Sigmoid colon (tissue), 4 donors: ENCODE data around the gene CAND1.

Experiments used
- CTCF ChIP-seq, 4 experiments: fragments of 450-650 bp in 3 of 4; fragments of 200-600 bp in 1 of 4; IDR thresholded peaks; one replicate each; pipeline ENCODE4 v1.5.1; 2016 to 2019; ENCODE audit warnings: antibody characterized with exemption in 4 of 4, mild to moderate bottlenecking in 3 of 4, moderate library complexity in 2 of 4
- POLR2A ChIP-seq, 2 donors: fragments of 450-650 bp; IDR thresholded peaks; one replicate each; pipeline ENCODE4 v1.6.1; 2016; ENCODE audit warnings: antibody characterized with exemption in 2 of 2, mild to moderate bottlenecking in 2 of 2, moderate library complexity in 2 of 2
- POLR2AphosphoS5 ChIP-seq, 4 donors: sonication (generic); formaldehyde crosslinking; IDR thresholded peaks; one replicate each; pipeline ENCODE4 v1.6.1; 2017; ENCODE audit warnings: antibody characterized with exemption in 4 of 4

DNA sequence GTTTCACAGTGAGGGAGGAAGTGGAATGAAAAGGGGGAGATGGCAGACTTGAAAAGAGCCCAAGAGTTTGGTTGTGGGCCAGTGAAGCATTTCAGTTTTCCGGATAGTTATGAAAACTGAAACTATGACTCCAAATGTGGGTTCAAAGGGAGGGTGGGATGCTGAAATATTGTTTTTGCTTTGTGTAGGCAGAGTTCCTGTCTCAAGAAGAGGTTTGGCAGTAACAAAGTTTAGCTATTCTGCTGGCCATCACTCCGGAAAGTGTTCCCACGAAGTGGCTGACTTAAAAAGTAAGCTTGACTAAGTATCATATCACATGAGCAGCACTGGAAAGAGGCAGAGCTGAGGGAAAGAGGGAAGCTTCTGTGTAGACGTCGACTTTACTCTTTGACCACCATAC, 85.2 kb downstream of the CAND1 start:
- TF ChIP-seq POLR2A (IDR thresholded peaks at IDR 0.05), result no peak
- TF ChIP-seq CTCF (IDR thresholded peaks at IDR 0.05), result no peak
- no peak for TF ChIP-seq POLR2AphosphoS5 (IDR thresholded peaks at IDR 0.05)
